Measurements from ENCODE around the gene RPL3.
A peak's percentile ranks its signal among the peaks of the same experiment; 100 is the strongest.
"Not testable (repeated sequence)": the region's sequence is repeated elsewhere in the genome, so short reads cannot be mapped to it uniquely, and the experiment has no call there.

RPL3 gene

GRCh38 chr22:39353346-39353745 is 33.9 kb upstream of the RPL3 start:
- no peak for DNase-seq
- in situ Hi-C loops (cut with MboI; ENCODE audit: low pct_unique_long_range_greater_than_20kb, low sequenced_read_pairs), result no loop called here

DNA sequence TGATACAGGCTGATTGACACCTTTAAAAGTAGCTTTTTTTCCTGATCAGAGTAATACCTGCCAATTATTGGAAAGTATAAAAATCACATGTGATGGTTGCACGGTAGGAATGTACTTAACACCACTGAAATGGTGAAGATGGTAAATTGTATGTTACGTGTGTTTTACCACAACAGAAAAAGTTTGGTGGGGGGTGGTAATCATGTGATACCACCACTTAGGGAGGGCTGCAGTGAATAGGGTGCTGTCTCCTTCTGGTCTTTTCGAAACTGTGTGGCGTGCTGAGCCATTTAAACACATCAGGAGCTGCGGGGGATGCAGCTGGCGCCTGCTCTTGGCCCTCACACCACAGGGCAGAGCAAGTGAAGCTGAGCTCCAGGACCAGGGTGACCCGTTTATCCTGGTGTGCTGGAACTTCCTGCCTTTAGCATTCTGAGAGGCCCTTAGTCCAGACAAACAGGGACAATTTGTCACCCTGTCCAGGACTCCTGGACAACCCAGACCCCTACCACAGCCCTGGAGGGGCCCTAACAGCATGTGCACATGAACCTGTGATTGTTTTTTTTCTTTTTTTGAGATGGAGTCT is 33.0 kb upstream of the RPL3 start:
- DNase-seq, result no peak
- in situ Hi-C loops (cut with MboI; ENCODE audit: low pct_unique_long_range_greater_than_20kb, low sequenced_read_pairs), result no loop called here

DNA sequence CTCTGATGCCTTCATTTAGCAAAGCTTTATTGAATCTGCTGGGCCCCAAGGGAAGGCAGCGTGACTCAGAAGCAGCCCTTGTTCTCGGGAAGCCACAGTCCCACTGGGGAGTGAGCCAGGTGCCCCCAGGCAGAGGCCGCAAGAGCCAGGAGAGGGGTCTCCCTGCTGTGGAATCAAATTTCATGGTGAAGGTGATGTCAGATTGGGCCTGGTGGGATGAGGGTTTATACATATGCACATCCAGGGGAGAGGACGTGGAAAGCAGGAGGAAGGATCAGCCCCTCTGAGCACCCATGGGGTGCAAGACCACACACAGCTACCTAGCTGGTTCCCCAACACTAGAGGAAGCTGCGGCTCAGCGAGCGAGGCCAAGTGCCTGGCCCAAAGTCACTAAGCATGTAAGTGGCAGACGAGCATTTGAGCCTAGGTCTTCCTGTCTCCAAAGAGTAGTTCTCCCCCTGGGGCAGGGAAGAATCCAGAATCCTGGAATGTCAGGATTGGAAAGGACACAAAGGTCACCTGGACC is 32.3 kb upstream of the RPL3 start:
- in situ Hi-C loops (cut with MboI; ENCODE audit: low pct_unique_long_range_greater_than_20kb, low sequenced_read_pairs), result no loop called here
- peak; percentile 23 for DNase-seq

DNA sequence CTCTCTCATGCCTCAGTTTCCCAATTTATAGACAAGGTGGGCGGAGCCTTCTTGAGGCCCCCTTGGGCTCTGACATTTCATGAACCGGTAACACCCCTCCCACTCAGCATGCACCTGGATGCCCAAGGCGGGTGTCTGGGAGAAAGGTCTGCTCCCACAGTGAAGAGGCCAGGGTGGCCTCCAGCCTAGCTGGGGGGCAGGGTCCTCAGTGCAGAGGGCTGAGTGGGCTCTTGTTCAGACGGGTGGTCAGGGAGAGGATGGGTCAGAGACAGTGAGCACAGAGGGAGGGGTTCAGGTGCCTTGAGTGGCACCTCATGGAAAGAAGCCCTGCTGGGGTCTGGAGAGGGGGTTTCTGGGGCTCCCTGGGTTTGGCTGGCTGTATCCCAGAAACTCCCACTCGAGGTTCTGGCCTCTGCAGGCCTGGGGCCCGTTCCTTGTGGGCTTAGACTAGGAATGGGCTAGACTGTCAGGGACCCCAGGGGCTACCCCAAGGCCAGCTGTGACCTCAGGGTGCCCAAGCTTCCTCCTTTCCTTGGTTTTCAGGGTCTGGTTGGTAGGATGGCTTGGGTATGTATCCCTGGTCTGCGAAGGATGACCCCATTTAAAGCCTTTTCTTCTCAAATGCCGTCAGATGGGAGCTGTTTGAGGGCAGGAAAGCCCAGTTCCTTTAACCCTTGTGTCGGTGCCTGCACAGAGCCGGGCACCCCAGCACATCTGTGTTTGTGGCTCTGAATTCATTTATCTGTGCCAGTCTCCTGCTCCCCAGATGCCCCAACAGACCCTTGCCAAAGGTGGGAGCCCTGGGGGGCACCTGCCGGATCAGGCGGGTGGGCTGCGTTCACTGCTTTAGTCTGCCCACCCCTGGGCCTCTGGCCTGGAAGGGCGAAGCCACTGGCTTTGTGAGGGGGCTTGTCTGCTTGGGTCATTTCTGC is 31.6 kb upstream of the RPL3 start:
- in situ Hi-C loops (cut with MboI; ENCODE audit: low pct_unique_long_range_greater_than_20kb, low sequenced_read_pairs), result no loop called here
- no peak for DNase-seq

DNA sequence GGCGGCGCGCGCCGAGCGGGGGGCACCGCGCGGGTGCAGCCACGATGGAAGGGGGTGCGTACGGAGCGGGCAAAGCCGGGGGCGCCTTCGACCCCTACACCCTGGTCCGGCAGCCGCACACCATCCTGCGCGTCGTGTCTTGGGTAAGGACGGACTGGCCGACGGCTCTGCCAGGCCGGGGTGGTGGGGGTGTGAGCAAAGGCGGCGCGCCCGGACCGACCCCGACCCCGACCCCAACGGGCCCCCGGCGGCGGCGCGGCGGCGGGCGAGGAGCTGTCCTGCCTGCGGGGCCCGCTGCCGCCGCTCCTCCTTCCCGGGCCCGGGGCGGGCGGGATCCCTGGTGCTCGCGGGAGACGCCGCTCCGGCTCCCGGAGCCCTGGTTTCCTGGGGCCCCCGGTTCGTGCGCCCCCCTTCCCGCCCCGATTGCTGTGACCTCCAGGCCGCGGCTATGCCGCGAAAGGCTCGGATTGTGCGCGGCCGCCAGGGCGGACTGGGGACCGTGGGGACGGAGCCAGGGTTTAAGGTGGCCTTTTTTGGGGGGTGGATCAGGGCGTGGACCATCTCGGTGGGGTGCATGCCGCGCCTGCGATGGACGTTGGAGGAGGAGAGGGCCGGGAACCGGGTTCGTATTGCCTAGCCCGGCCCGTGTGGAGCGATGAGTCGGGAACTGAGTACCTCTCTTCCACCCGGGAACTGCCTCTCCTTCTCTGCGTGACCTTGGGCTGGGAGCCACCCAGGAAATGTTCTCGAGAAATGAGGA is 30.7 kb upstream of the RPL3 start, which contains the start of gene SYNGR1:
SYNGR1 (plus strand) TSS at position 25 of the 760 bp plus-strand sequence; CDS start at position 45, 20 bp downstream.
- DNase-seq, result no peak
- in situ Hi-C loops (cut with MboI; ENCODE audit: low pct_unique_long_range_greater_than_20kb, low sequenced_read_pairs), result no loop called here

DNA sequence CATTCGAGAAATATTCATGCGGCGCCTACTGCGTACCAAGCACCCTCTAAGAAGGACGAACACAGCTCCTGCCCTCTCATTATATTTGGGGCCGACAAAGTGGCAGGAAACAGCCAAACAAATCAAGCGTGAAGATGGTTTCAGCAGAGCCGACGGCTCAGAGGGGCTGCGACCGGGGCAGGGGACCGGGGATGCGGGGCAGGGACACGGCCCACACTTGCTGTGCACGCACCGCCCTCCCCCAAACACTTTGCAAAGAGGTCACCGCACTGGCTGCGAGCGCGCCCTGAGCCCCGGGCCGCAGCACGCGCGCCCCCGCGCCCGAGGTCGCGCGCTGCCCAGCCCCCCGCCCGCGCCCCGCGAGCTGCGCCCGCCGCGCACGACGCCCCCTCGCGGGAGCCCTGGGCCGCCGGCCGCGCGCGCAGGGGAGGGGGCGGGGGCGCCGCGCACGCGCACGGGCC is 30.1 kb upstream of the RPL3 start:
- in situ Hi-C loops (cut with MboI; ENCODE audit: low pct_unique_long_range_greater_than_20kb, low sequenced_read_pairs), result no loop called here
- no peak for DNase-seq

DNA sequence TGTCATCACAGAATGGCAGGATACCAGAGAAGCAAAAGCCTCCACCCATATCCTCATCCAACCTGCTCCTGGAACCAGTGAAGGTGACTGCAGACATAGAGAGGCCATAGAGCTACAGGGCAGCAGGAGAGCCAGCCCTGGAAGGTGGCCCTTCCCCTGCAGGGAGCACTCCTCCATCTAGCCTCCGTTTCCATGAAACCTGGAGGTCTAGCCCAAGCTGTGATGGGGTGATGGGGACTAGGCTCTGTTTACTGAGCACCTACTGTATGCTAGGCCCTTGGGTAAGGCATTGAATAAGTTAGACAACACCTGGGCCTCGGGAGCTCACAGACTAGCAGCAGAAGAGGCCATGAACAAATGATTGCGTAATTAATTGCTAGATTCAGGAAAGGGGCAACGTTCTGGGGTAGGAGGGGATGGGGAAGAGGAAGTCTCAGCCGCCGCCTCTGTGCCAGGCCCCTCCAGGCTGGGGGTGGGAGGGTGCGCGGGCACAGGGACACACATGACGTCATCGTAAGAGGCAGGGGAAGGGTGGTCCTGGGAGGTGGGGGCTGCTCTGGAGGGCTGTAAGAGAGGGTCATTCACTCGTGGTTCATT is 29.6 kb upstream of the RPL3 start:
- in situ Hi-C loops (cut with MboI; ENCODE audit: low pct_unique_long_range_greater_than_20kb, low sequenced_read_pairs), result no loop called here
- DNase-seq, result peak; percentile 69

- DNase-seq, result no peak
- in situ Hi-C loops (cut with MboI; ENCODE audit: low pct_unique_long_range_greater_than_20kb, low sequenced_read_pairs), result no loop called here
Observed at GRCh38 chr22:39345231-39345630, 25.8 kb upstream of the RPL3 start.

GRCh38 chr22:39344046-39344390 is 24.6 kb upstream of the RPL3 start:
- in situ Hi-C loops (cut with MboI; ENCODE audit: low pct_unique_long_range_greater_than_20kb, low sequenced_read_pairs), result no loop called here
- no peak for DNase-seq

GRCh38 chr22:39343259-39344045 is 24.0 kb upstream of the RPL3 start:
- in situ Hi-C loops (cut with MboI; ENCODE audit: low pct_unique_long_range_greater_than_20kb, low sequenced_read_pairs), result no loop called here
- peak; percentile 79 for DNase-seq

- DNase-seq, result no peak
- in situ Hi-C loops (cut with MboI; ENCODE audit: low pct_unique_long_range_greater_than_20kb, low sequenced_read_pairs), result no loop called here
Observed at GRCh38 chr22:39341179-39341578, 21.8 kb upstream of the RPL3 start.

- DNase-seq; in situ Hi-C loops (cut with MboI; ENCODE audit: low pct_unique_long_range_greater_than_20kb, low sequenced_read_pairs): not testable (repeated sequence)
Observed at GRCh38 chr22:39339775-39340174, 20.4 kb upstream of the RPL3 start.

GRCh38 chr22:39336411-39336810 is 17.0 kb upstream of the RPL3 start:
- DNase-seq, result no peak
- in situ Hi-C loops (cut with MboI; ENCODE audit: low pct_unique_long_range_greater_than_20kb, low sequenced_read_pairs), result no loop called here

DNA sequence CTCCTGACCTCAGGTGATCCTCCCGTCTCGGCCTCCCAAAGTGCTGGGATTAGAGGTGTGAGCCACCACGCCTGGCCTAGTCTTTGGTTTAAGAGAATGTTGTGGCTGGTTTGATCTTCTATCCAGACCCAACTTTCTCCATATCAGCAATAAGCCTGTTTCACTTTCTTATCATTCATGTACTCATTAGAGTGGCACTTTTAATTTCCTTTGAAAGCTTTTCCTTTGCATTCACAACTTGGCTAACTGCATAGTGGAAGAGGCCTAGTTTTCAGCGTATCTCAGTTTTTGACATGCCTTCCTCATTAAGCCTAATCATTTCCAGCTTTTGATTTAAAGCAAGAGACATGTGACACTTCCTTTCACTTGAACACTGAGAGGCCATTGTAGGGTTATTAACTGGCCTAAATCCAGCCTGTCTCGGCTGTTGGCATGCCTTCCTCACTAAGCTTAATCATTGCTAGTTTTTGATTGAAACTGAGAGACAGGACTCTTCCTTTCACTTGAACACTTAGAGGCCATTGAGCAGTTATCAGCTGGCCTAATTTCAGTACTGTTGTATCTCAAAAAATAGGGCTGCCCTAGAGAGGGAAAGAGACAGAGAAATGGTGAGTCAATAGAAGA is 13.1 kb upstream of the RPL3 start:
- in situ Hi-C loops (cut with MboI; ENCODE audit: low pct_unique_long_range_greater_than_20kb, low sequenced_read_pairs), result no loop called here
- no peak for DNase-seq

DNA sequence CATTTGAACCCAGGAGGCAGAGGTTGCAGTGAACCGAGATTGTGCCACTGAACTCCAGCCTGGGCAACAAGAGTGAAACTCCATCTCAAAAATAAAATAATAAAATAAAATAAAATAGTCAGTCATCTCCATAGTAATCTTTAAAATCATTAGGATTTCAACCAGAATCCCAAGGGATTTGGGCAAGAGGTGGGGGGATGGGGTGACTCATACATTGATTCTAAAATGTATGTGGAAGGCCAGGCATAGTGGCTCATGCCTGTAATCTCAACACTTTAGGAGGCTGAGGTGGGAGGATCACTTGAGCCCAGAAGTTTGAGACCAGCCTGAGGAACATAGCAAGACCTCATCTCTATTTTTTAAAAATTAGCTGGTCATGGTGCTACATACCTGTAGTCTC is 11.1 kb upstream of the RPL3 start:
- DNase-seq; in situ Hi-C loops (cut with MboI; ENCODE audit: low pct_unique_long_range_greater_than_20kb, low sequenced_read_pairs): not testable (repeated sequence)

DNA sequence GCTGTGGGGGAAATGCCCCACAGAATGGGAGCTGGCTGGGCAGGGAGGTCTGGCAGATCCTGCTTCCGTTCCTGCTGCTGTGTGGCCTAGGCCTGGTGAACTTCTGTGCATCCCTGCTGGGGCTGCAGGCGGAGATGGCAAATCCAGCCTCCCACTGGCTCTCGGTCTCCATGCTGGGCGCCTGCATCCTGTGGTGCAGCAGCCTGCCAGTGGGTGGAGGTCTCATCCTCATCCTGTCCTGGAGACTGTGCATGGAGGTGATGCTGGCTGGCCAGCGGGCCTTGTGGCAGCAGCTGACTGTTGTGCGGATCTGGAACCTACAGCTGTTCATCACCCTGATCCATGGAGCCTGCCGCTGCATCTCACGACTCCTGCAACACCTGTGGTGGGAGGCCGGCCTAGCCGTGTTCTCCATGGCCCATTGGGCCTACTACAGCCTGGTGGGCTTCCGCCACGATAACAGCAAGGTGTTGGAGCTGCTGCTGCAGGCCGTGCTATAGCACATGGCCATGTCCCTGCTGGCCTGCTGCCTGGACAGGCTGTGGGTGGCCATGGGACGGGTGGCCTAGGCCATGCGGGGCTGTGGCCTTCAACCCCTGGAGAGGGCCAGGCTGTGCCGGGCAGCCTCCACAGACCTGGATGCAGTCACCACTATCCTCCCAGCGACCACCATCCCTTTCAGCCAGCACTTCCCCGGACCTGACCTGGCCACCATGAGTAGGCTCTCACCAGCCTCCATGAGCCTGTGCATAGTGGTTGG is 8.8 kb upstream of the RPL3 start:
- in situ Hi-C loops (cut with MboI; ENCODE audit: low pct_unique_long_range_greater_than_20kb, low sequenced_read_pairs), result no loop called here
- DNase-seq, result no peak

GRCh38 chr22:39325392-39325932 is 6.0 kb upstream of the RPL3 start:
- DNase-seq, result no peak
- in situ Hi-C loops (cut with MboI; ENCODE audit: low pct_unique_long_range_greater_than_20kb, low sequenced_read_pairs), result no loop called here
